T1000 (cell line): ENCODE data around the gene HSH2D.
A peak's percentile ranks its signal among the peaks of the same experiment; 100 is the strongest.
"Not testable (repeated sequence)": the region's sequence is repeated elsewhere in the genome, so short reads cannot be mapped to it uniquely, and the experiment has no call there.

ENCODE experiments used
- DNase-seq: peaks from one replicate; lab custom pipeline; 2025; ENCODE audit warnings: mixed read lengths; lab: John Stamatoyannopoulos, UW

The HSH2D gene

GRCh38 chr19:16143399-16144215 is at the start of gene HSH2D:
TSS of gene HSH2D (plus strand) at chr19:16143685. CDS start at chr19:16148751, 5,066 bp downstream.
- no peak for DNase-seq

GRCh38 chr19:16094360-16095070 is 49.0 kb upstream of the HSH2D start:
- DNase-seq: no peak

GRCh38 chr19:16095071-16095571 is 48.4 kb upstream of the HSH2D start:
- no peak for DNase-seq

GRCh38 chr19:16096280-16096855 is 47.1 kb upstream of the HSH2D start:
- no peak for DNase-seq

DNA sequence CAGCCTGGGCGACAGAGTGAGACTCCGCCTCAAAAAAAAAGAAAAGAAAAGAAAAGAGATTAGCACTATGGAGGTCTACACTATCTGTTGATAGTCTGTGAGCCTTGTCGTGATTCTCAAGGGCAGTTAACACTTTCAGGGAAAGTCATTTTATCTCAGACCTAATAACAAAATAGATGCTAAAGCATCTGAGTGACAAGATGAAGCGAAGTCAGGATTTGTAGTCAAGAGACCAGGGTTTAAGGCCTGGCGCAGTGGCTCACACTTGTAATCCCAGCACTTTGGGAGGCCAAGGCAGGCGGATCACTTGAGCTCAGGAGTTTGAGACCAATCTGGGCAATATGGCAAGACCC is 45.1 kb upstream of the HSH2D start:
- DNase-seq: no peak

GRCh38 chr19:16098821-16099220 is 44.7 kb upstream of the HSH2D start:
- DNase-seq: no peak

- DNase-seq: not testable (repeated sequence)
Observed at GRCh38 chr19:16099314-16099965, 44.0 kb upstream of the HSH2D start.

DNA sequence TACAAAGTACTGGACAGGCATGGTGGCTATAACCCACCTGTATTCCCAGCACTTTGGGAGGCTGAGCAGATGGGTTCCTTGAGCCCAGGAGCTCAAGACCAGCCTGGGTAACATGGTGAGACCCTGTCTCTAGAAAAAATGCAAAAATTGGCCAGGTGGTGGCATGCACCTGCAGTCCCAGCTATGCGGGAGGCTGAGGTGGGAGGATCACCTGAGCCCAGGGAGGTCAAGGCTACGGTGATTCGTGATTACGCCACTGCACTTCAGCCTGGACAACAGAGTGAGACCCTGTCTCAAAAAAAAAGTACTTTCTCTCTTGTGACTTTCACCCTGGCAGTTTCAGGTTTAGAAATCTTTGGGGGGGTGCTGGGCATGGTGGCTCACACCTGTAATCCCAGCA is 43.0 kb upstream of the HSH2D start:
- no peak for DNase-seq

DNA sequence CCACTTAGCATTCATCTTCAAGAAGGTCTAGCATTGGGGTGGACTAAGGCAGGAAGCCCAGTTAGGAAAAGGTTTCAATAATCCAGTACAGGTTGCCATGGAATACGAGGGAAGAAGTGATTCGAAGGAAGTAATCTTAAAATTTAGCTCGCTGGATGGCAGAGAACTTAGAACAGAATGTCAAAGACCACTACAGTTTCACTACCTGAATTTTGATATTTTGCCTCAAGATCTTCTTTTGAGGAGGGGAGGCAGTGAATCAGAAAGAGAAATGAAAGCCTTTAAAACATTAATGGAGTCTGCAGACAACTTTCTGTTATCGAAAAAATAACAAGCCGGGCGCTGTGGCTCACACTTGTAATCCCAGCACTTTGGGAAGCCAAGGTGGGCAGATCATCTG is 38.8 kb upstream of the HSH2D start:
- no peak for DNase-seq

- DNase-seq: no peak
Observed at GRCh38 chr19:16106121-16106520, 37.4 kb upstream of the HSH2D start.

- DNase-seq: peak; percentile 97
Observed at GRCh38 chr19:16111160-16111908, 32.2 kb upstream of the HSH2D start, which contains the start of gene RAB8A. TSS of gene RAB8A (plus strand) at chr19:16111889. CDS start at chr19:16111902, 13 bp downstream.

DNA sequence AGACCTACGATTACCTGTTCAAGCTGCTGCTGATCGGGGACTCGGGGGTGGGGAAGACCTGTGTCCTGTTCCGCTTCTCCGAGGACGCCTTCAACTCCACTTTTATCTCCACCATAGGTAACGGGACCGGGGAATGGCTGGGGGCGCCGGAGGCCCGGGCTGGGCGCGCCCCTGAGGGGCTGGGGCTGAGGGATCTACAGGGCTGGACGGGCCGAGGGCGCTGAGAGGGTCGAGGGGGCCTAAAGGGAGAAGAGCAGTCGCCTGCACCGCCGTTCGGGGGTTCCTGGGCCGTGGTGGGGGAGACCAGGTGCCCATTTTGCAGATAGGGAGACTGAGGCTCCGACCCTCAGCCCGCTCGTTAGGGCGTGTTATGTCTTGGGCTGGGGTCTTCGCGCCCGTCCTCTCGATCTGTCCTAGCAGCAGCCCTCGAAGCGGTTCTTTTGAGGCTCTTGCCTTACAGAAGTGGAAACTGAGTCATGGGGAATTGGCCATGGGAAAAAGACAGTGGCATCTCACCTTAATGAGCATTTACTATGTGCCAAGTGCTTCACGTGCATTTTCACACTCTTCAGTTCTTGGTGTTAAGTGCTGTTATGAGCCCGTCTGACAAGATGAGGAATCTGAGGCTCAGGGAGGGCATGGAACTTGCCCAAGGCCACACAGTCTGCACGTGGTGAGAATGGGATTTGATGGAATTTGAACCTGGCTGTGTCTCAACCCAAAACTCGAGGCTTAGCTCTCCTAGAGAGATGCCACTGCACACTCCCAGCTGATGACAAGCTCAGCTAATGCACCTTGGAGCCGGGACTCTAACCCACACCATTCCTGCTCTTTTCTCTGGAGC is 31.4 kb upstream of the HSH2D start:
- DNase-seq: no peak

DNA sequence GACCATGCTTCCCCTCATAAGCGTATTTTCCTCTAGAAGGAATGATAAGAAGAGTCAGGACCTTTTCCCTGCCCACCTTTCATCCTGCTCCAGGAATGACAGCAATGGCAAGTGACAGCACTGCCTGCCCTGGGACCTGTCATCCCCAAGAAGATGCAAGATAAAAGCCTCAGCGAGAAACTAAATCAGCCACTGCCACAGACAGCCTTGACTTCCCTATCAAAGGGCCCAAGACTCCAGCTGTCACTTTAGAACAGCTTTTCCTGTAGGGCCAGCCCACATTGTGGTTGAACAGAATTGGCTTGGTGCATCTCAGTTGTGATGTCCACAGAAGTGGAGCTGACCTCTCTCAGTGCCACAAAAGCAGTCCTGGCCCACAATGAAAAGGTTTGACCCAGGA is 30.7 kb upstream of the HSH2D start:
- no peak for DNase-seq

DNA sequence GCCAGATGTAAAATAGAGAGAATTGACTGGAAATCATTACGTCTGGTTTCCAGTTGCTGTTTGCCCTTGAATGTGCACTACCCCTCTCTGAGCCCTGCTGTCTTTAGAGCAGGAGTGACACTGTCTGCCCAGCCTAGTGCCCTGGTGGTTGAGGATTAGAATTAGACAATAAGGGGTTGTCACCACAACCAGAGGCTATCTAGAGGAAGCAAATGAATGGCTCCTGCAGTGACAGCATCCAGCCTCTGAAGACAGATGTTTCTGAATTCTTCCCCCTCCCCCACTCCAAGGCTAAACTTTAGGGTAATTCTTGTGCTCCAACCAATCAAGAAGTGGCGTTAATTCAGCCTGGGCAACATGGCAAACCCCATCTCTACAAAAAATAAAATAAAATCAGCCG is 29.8 kb upstream of the HSH2D start:
- DNase-seq: no peak

DNA sequence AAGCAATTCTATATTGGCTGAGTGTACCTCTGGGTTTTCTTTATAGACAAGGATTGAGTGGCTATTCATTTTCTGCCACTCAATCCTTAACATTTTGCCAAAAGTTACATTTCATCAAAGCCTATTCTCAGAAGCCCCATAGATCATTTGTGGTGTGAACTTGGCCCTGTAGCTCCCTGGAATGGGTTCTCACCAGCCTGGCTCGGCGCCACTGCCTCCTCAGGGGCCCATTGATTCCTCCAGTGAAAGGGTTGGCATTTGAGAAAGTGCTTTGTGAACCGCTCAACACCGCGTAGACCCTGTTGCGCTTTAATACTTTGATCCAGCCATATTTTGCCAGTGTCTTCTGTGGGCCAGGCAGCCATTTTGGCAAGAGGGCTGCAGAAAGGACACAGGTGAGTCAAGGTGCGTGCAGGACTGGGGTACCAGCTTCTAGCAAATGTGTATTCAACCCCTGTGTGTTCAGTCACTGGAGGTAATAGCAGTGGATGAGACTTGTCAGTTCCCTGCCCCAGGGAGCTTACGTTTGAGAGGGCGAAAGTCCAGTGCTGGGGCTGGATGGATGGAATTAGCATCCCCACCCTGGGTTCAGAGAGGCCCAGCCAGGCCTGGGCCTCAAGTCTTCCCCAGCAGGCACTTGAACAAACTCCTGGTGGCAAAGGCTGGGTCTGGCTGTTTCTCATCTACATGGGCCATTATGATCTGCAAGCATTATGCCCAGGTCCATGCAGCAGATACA is 28.0 kb upstream of the HSH2D start:
- no peak for DNase-seq

GRCh38 chr19:16116067-16116466 is 27.4 kb upstream of the HSH2D start:
- DNase-seq: no peak

GRCh38 chr19:16117594-16118033 is 25.9 kb upstream of the HSH2D start:
- no peak for DNase-seq

- DNase-seq: no peak
Observed at GRCh38 chr19:16118489-16119033, 24.9 kb upstream of the HSH2D start.

- not testable (repeated sequence) for DNase-seq
Observed at GRCh38 chr19:16119075-16119857, 24.2 kb upstream of the HSH2D start.
